ENCODE data around the gene SSTR5.

- TF ChIP-seq CTCF (IDR thresholded peaks at IDR 0.05; ENCODE audit: low read length), result no peak
- no peak for TF ChIP-seq EZH2 (optimal IDR thresholded peaks at IDR 0.05; ENCODE audit: low read depth, low read length)
- TF ChIP-seq EZH2phosphoT487 (IDR thresholded peaks at IDR 0.05; ENCODE audit: low read length), result no peak
These were observed 16.4 kb upstream of the SSTR5 start for GRCh38 chr16:1056196-1056595.
